ENCODE measurements around the gene NKX2-4.

The NKX2-4 gene

GRCh38 chr20:21377701-21378100, 19.6 kb downstream of the NKX2-4 start:
- no peak overlapping the region for H2AFZ ChIP-seq
- TF ChIP-seq CTCF (IDR thresholded peaks at IDR 0.05) = no peak
- no peaks in the 10 kb centered on the region for H3K4me1 ChIP-seq
- no peak overlapping the region for H3K4me2 ChIP-seq (ENCODE audit: low read length)
- no peaks in the 10 kb centered on the region for H3K27me3 ChIP-seq (ENCODE audit: control insufficient read depth, insufficient read depth, low read length)
- H3K9me3 ChIP-seq (ENCODE audit: control insufficient read depth, low read length) = no peaks in the 10 kb centered on the region
- no peak overlapping the region for H3K9ac ChIP-seq
- no peak overlapping the region for H3K4me3 ChIP-seq (ENCODE audit: low read depth, low read length)
- H3K36me3 ChIP-seq (ENCODE audit: control insufficient read depth, insufficient read depth, low read length) = no peaks in the 10 kb centered on the region
- no peaks in the 10 kb centered on the region for H3K79me2 ChIP-seq
- no peak overlapping the region for H3K27ac ChIP-seq

DNA sequence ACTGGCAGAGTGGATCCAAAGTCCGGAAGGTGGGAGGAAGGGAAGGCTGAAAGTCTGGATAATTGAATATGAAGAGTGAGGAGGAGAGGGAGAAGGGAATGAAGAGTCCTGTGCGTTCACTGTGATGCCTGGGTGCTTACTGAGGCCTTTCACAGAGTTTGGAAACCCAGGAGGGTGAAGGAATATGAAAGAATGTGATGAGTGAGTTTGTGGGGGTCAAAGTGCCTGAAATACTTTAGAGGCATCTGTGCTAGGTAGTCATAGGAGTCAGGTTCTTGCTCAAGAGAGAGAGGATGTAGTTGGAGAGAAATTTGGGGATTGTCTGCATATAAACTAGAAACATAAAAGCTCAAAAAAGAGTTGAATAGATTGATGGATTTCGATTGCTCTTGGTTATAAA, 20.7 kb downstream of the NKX2-4 start:
- Histone ChIP-seq H3K27me3 (ENCODE audit: control insufficient read depth, insufficient read depth, low read length) (no peaks in the 10 kb centered on the region), H3K4me3 (ENCODE audit: low read depth, low read length) (no peak overlapping the region), H3K27ac (no peak overlapping the region), H3K9me3 (ENCODE audit: control insufficient read depth, low read length) (no peaks in the 10 kb centered on the region), H3K79me2 (no peaks in the 10 kb centered on the region), H3K9ac (no peak overlapping the region), H3K4me1 (no peaks in the 10 kb centered on the region), H3K4me2 (ENCODE audit: low read length) (no peak overlapping the region), H2AFZ (no peak overlapping the region), H3K36me3 (ENCODE audit: control insufficient read depth, insufficient read depth, low read length) (no peaks in the 10 kb centered on the region)
- TF ChIP-seq CTCF (IDR thresholded peaks at IDR 0.05) = no peak

DNA sequence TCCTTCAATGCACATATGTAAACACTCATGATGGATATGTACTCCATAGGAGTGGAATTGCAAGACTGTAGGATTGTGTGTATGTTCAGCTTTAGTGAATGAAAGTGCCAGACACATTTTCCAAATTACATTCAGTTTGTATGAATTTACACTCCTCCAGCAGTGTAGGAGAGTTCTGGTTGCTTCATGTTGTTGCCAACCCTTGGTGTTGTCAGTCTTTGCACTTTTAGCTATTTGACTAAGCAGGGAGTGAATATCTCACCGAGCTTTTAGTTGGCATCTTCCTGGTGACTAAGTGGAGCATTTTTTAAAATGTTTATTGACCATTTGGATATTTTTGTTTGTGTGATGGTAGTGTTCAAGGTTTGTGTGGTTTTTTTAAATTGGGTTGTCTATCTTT, 23.9 kb downstream of the NKX2-4 start:
- Histone ChIP-seq H3K9ac (no peak overlapping the region), H3K36me3 (ENCODE audit: control insufficient read depth, insufficient read depth, low read length) (no peaks in the 10 kb centered on the region), H3K4me1 (no peaks in the 10 kb centered on the region), H3K4me2 (ENCODE audit: low read length) (no peak overlapping the region), H3K27me3 (ENCODE audit: control insufficient read depth, insufficient read depth, low read length) (no peaks in the 10 kb centered on the region), H2AFZ (no peak overlapping the region), H3K27ac (no peak overlapping the region), H3K4me3 (ENCODE audit: low read depth, low read length) (no peak overlapping the region), H3K79me2 (no peaks in the 10 kb centered on the region), H3K9me3 (ENCODE audit: control insufficient read depth, low read length) (no peaks in the 10 kb centered on the region)
- TF ChIP-seq CTCF (IDR thresholded peaks at IDR 0.05) = no peak

- Histone ChIP-seq H3K27me3 (ENCODE audit: control insufficient read depth, insufficient read depth, low read length) (no peaks in the 10 kb centered on the region), H3K27ac (no peak overlapping the region), H3K9ac (no peak overlapping the region), H3K79me2 (no peaks in the 10 kb centered on the region), H3K9me3 (ENCODE audit: control insufficient read depth, low read length) (no peaks in the 10 kb centered on the region), H3K4me1 (no peaks in the 10 kb centered on the region), H3K4me2 (ENCODE audit: low read length) (no peak overlapping the region), H3K36me3 (ENCODE audit: control insufficient read depth, insufficient read depth, low read length) (no peaks in the 10 kb centered on the region), H3K4me3 (ENCODE audit: low read depth, low read length) (no peak overlapping the region), H2AFZ (no peak overlapping the region)
- no peak for TF ChIP-seq CTCF (IDR thresholded peaks at IDR 0.05)
These were observed 25.3 kb downstream of the NKX2-4 start for GRCh38 chr20:21372016-21372415.

- H3K36me3 ChIP-seq (ENCODE audit: control insufficient read depth, insufficient read depth, low read length) = no peaks in the 10 kb centered on the region
- H3K27me3 ChIP-seq (ENCODE audit: control insufficient read depth, insufficient read depth, low read length) = no peaks in the 10 kb centered on the region
These were observed 26.1 kb downstream of the NKX2-4 start for GRCh38 chr20:21371193-21371592.

More at GRCh38 chr20:21371193-21371592, 26.1 kb downstream of the NKX2-4 start:
- H3K4me3 ChIP-seq (ENCODE audit: low read depth, low read length) = no peak overlapping the region
- no peak overlapping the region for H3K4me2 ChIP-seq (ENCODE audit: low read length)
- H2AFZ ChIP-seq = no peak overlapping the region
- no peak overlapping the region for H3K9ac ChIP-seq
- no peak for TF ChIP-seq CTCF (IDR thresholded peaks at IDR 0.05)
- H3K79me2 ChIP-seq = no peaks in the 10 kb centered on the region
- no peak overlapping the region for H3K27ac ChIP-seq
- H3K4me1 ChIP-seq = no peaks in the 10 kb centered on the region
- H3K9me3 ChIP-seq (ENCODE audit: control insufficient read depth, low read length) = no peaks in the 10 kb centered on the region

All from parathyroid adenoma (tissue), 2 donors.